H9 (cell line): ENCODE results near the gene EBP. TPM values are rescaled to one million over a fixed set of nuclear protein-coding genes. Genes with fewer than 3 reads are reported as not detected.

Experiments
- DNase-seq: peaks from one replicate; pipeline ENCODE4 v3.0.0-alpha.2; 2017
- H2AFZ ChIP-seq: one replicate; pipeline ENCODE4 v1.6.1; 2013; ENCODE audit warnings: mild to moderate bottlenecking, low read length, control low read depth, moderate library complexity
- H2AK5ac ChIP-seq: 2 replicates; pipeline ENCODE4 v1.6.1; 2013; ENCODE audit warnings: low read length, control low read depth, mixed read lengths; ENCODE audit not compliant: insufficient read length
- H2BK120ac ChIP-seq: one replicate; pipeline ENCODE4 v1.6.1; 2013; ENCODE audit warnings: low read depth, mild to moderate bottlenecking, low read length, control low read depth, inconsistent platforms; ENCODE audit not compliant: poor library complexity, severe bottlenecking
- H2BK12ac ChIP-seq: 2 replicates; pipeline ENCODE4 v1.6.1; 2013; ENCODE audit warnings: low read length, control low read depth, mixed read lengths, low read depth; ENCODE audit not compliant: insufficient read length
- H2BK15ac ChIP-seq: 2 replicates; pipeline ENCODE4 v1.6.1; 2013; ENCODE audit warnings: low read depth, low read length, control low read depth
- H2BK20ac ChIP-seq: one replicate; pipeline ENCODE4 v1.6.1; 2013; ENCODE audit warnings: low read depth, mild to moderate bottlenecking, low read length, control low read depth, inconsistent platforms; ENCODE audit not compliant: poor library complexity, severe bottlenecking
- H2BK5ac ChIP-seq: 2 replicates; pipeline ENCODE4 v1.6.1; 2013; ENCODE audit warnings: low read length, control low read depth, mixed read lengths; ENCODE audit not compliant: insufficient read length
- H3K14ac ChIP-seq: 2 replicates; pipeline ENCODE4 v1.6.1; 2013; ENCODE audit warnings: low read length, control low read depth; ENCODE audit not compliant: insufficient read depth
- H3K18ac ChIP-seq: 2 replicates; pipeline ENCODE4 v1.6.1; 2013; ENCODE audit warnings: low read depth, mild to moderate bottlenecking, mixed read lengths, low read length, control low read depth; ENCODE audit not compliant: insufficient read length
- H3K23ac ChIP-seq: 2 replicates; pipeline ENCODE4 v1.6.1; 2013; ENCODE audit warnings: low read length, control low read depth, mixed read lengths, low read depth; ENCODE audit not compliant: insufficient read length
- H3K23me2 ChIP-seq: 2 replicates; pipeline ENCODE4 v1.6.1; 2013; ENCODE audit warnings: low read depth, mild to moderate bottlenecking, mixed read lengths, low read length, control low read depth; ENCODE audit not compliant: insufficient read length, poor library complexity, severe bottlenecking
- H3K27ac ChIP-seq: 2 replicates; pipeline ENCODE4 v1.5.1; 2013; ENCODE audit warnings: low read length, control low read depth, mixed read lengths, low read depth; ENCODE audit not compliant: insufficient read length
- H3K27me3 ChIP-seq: 2 replicates; pipeline ENCODE4 v1.6.1; 2013; ENCODE audit warnings: low read length, control low read depth, inconsistent platforms; ENCODE audit not compliant: insufficient read depth
- H3K4ac ChIP-seq: 2 replicates; pipeline ENCODE4 v1.6.1; 2013; ENCODE audit warnings: low read depth, mild to moderate bottlenecking, control low read depth, inconsistent platforms, low read length, moderate library complexity
- H3K4me1 ChIP-seq: 2 replicates; pipeline ENCODE4 v1.6.1; 2013; ENCODE audit warnings: low read length, control low read depth, inconsistent platforms; ENCODE audit not compliant: insufficient read depth
- H3K4me2 ChIP-seq: 2 replicates; pipeline ENCODE4 v1.6.1; 2013; ENCODE audit warnings: low read length, control low read depth, mixed read lengths; ENCODE audit not compliant: insufficient read length, insufficient read depth
- H3K56ac ChIP-seq: 2 replicates; pipeline ENCODE4 v1.6.1; 2013; ENCODE audit warnings: low read depth, mild to moderate bottlenecking, mixed read lengths, low read length, control low read depth; ENCODE audit not compliant: insufficient read length
- H3K79me1 ChIP-seq: 2 replicates; pipeline ENCODE4 v1.6.1; 2013; ENCODE audit warnings: low read depth, mild to moderate bottlenecking, moderate library complexity, low read length, control low read depth, inconsistent platforms; ENCODE audit not compliant: insufficient read depth, poor library complexity, severe bottlenecking
- H3K79me2 ChIP-seq: 2 replicates; pipeline ENCODE4 v1.6.1; 2013; ENCODE audit warnings: low read length, control low read depth, inconsistent platforms; ENCODE audit not compliant: insufficient read depth
- H3K9ac ChIP-seq: 2 replicates; pipeline ENCODE4 v1.6.1; 2013; ENCODE audit warnings: low read length, control low read depth, mixed read lengths; ENCODE audit not compliant: insufficient read length; ENCODE audit errors: extremely low read depth
- H3K9me3 ChIP-seq: one replicate; pipeline ENCODE4 v1.6.1; 2013; ENCODE audit warnings: low read depth, low read length, inconsistent platforms; ENCODE audit not compliant: control insufficient read depth
- H3T11ph ChIP-seq: one replicate; pipeline ENCODE4 v1.6.1; 2013; ENCODE audit warnings: mild to moderate bottlenecking, low read length, control low read depth, inconsistent platforms
- H4K20me1 ChIP-seq: one replicate; pipeline ENCODE4 v1.6.1; 2013; ENCODE audit not compliant: control insufficient read depth, insufficient read length, insufficient read depth
- H4K5ac ChIP-seq: 2 replicates; pipeline ENCODE4 v1.6.1; 2013; ENCODE audit warnings: low read depth, mild to moderate bottlenecking, mixed read lengths, low read length, control low read depth; ENCODE audit not compliant: insufficient read length
- H4K8ac ChIP-seq: replicated peaks from 2 replicates; pipeline ENCODE4 v1.6.1; 2013; ENCODE audit warnings: low read length, control low read depth, mixed read lengths, low read depth; ENCODE audit not compliant: insufficient read length
- H4K91ac ChIP-seq: 2 replicates; pipeline ENCODE4 v1.6.1; 2013; ENCODE audit warnings: low read depth, mild to moderate bottlenecking, moderate library complexity, mixed read lengths, low read length, control low read depth; ENCODE audit not compliant: insufficient read length
- H3K27ac Mint-ChIP-seq, 3 experiments: 2 replicates in 2 of 3; 3 replicates in 1 of 3; pipeline ENCODE4 v1.8.0; 2020 to 2021; ENCODE audit warnings: mixed read lengths in 3 of 3, mild to moderate bottlenecking in 1 of 3, moderate library complexity in 1 of 3
- H3K27me3 Mint-ChIP-seq: 2 replicates; pipeline ENCODE4 v1.8.0; 2021; ENCODE audit warnings: low read depth, mild to moderate bottlenecking, moderate library complexity, mixed read lengths
- H3K36me3 Mint-ChIP-seq, 3 experiments: 2 replicates in 2 of 3; 3 replicates in 1 of 3; pipeline ENCODE4 v1.8.0; 2020 to 2021; ENCODE audit warnings: low read depth in 3 of 3, mixed read lengths in 3 of 3; ENCODE audit not compliant: insufficient read depth in 1 of 3
- H3K4me1 Mint-ChIP-seq, 2 experiments: 2 replicates each; pipeline ENCODE4 v1.8.0; 2020; ENCODE audit warnings: mixed read lengths in 2 of 2
- H3K4me3 Mint-ChIP-seq, 2 experiments: 2 replicates in 1 of 2; 3 replicates in 1 of 2; pipeline ENCODE4 v1.8.0; 2020 to 2021; ENCODE audit warnings: mild to moderate bottlenecking in 2 of 2, mixed read lengths in 2 of 2, moderate library complexity in 1 of 2
- H3K9me3 Mint-ChIP-seq, 2 experiments: 2 replicates in 1 of 2; 3 replicates in 1 of 2; pipeline ENCODE4 v1.8.0; 2020; ENCODE audit warnings: mild to moderate bottlenecking in 2 of 2, mixed read lengths in 2 of 2, moderate library complexity in 1 of 2
- CTCF ChIP-seq: fragments of 200-600 bp; sonication (generic); conservative IDR thresholded peaks from 3 replicates; pipeline ENCODE4 v1.8.0; 2021; ENCODE audit warnings: antibody characterized with exemption, mild to moderate bottlenecking
- WGBS: extraction: QIAGEN DNeasy Blood & Tissue Kit; methylation state at CpG from one replicate; pipeline ENCODE4 v1.1.7; 2013; ENCODE audit warnings: missing lambda C conversion rate, low lambda C conversion rate, mixed read lengths; ENCODE audit not compliant: insufficient read length; ENCODE audit errors: extremely low coverage; 5-methylcytosine and 5-hydroxymethylcytosine counted together
- total RNA-seq: library from RNA; stranded (reverse); gene quantifications from 2 replicates; pipeline ENCODE4 v1.2.1, GENCODE V29; 2021

EBP gene
- total RNA-seq, 1 experiment from 2014 or later, result 117 TPM

DNA sequence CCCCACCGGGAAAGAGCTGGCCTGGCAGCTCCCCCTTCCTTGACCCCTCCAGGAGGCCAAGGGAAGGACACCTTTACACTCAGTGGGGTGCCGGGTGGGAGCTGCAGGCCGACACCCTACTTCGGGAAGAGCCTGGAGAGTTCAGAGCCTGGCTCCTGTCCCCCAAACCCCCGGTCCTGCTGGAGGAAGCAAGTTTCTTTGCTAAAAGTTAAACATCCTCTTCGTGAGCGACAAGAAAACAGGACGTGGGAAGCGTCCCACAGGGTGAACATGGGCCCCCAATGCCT, 48.0 kb upstream of the EBP start:
- no peak for DNase-seq
- Histone ChIP-seq H2AFZ (no peak overlapping the region), H4K20me1 (no peaks in the 10 kb centered on the region), H4K5ac (no peak overlapping the region), H4K8ac (no peak overlapping the region), H3K9me3 (peaks cover 41% of the 10 kb centered on the region), H2BK12ac (no peak overlapping the region), H3K14ac (0 out of 2 replicates have a peak overlapping the region, but pooled peaks have one; percentile 63), H3K9ac (no peak overlapping the region), H2AK5ac (no peak overlapping the region), H2BK20ac (no peak overlapping the region), H3K27ac (no peak overlapping the region), H3T11ph (no peak overlapping the region), H3K4me1 (peaks cover 2% of the 10 kb centered on the region; the same call in 1 of the 2 replicates), H3K56ac (no peak overlapping the region), H3K4ac (no peak overlapping the region), H4K91ac (no peak overlapping the region), H3K23ac (no peak overlapping the region), H3K79me2 (peaks cover 3% of the 10 kb centered on the region; the same call in 1 of the 2 replicates), H2BK120ac (no peak overlapping the region), H3K18ac (no peak overlapping the region), H3K23me2 (peaks cover 4% of the 10 kb centered on the region), H3K27me3 (no peaks in the 10 kb centered on the region), H3K79me1 (no peaks in the 10 kb centered on the region), H2BK5ac (no peak overlapping the region), H2BK15ac (no peak overlapping the region), H3K4me2 (peak overlapping the region; percentile 13)
- no CpG with 5 or more reads among the region's 9 CpGs for WGBS
- Mint-ChIP-seq H3K9me3 (peaks cover 78 to 85% of the 10 kb centered on the region in 2 experiments), H3K36me3 (peaks cover 11 to 23% (median 11%) of the 10 kb centered on the region in 3 experiments), H3K27ac (peak overlapping the region in 2 of 3 experiments; percentile 41 to 79; a peak in 3 of 7 replicates), H3K4me3 (peak overlapping the region in 1 of 2 experiments; percentile 68; a peak in 2 of 5 replicates), H3K4me1 (peaks cover 31 to 40% of the 10 kb centered on the region in 2 experiments), H3K27me3 (peaks cover 2% of the 10 kb centered on the region; the same call in 1 of the 2 replicates)
- TF ChIP-seq CTCF, result no peak
